MM.1S (cell line): ENCODE data around the gene SLC32A1.

ENCODE experiments used
- DNase-seq: peaks from one replicate; pipeline ENCODE4 v3.0.0-alpha.2; 2015
- H2AFZ ChIP-seq: fragments of 300-600 bp; sonication (generic); 2 replicates; pipeline ENCODE4 v1.6.0; 2016; ENCODE audit warnings: antibody characterized with exemption, low read length
- H3F3A ChIP-seq: fragments of 300-600 bp; sonication (generic); 2 replicates; pipeline ENCODE4 v1.6.1; 2016; ENCODE audit warnings: mild to moderate bottlenecking, antibody characterized with exemption, low read length, moderate library complexity, mixed read lengths; ENCODE audit not compliant: insufficient read depth
- H3K27ac ChIP-seq: fragments of 300-600 bp; sonication (generic); 2 replicates; pipeline ENCODE4 v1.5.1; 2016; ENCODE audit warnings: mild to moderate bottlenecking, low read length
- H3K27me3 ChIP-seq: fragments of 300-600 bp; sonication (generic); replicated peaks from 2 replicates; pipeline ENCODE4 v1.6.0; 2016; ENCODE audit warnings: low read length; ENCODE audit not compliant: insufficient read depth
- H3K36me3 ChIP-seq: fragments of 300-600 bp; sonication (generic); replicated peaks from 2 replicates; pipeline ENCODE4 v1.6.1; 2016; ENCODE audit warnings: mild to moderate bottlenecking, low read length, mixed read lengths; ENCODE audit not compliant: insufficient read depth
- H3K4me1 ChIP-seq: fragments of 300-600 bp; sonication (generic); 2 replicates; pipeline ENCODE4 v1.6.1; 2016; ENCODE audit warnings: low read length, mixed read lengths
- H3K4me2 ChIP-seq: fragments of 300-600 bp; sonication (generic); 2 replicates; pipeline ENCODE4 v1.6.0; 2016; ENCODE audit warnings: low read depth, low read length
- H3K4me3 ChIP-seq: fragments of 300-600 bp; sonication (generic); 2 replicates; pipeline ENCODE4 v1.5.1; 2016; ENCODE audit warnings: low read length, mixed read lengths
- H3K79me2 ChIP-seq: fragments of 300-600 bp; sonication (generic); 2 replicates; pipeline ENCODE4 v1.6.1; 2016; ENCODE audit warnings: mixed run types, low read length, mixed read lengths
- H3K9ac ChIP-seq: fragments of 300-600 bp; sonication (generic); 2 replicates; pipeline ENCODE4 v1.6.1; 2016; ENCODE audit warnings: low read length, mixed read lengths
- H3K9me2 ChIP-seq: fragments of 300-600 bp; sonication (generic); replicated peaks from 2 replicates; pipeline ENCODE4 v1.6.1; 2016; ENCODE audit warnings: mild to moderate bottlenecking, low read length, mixed read lengths; ENCODE audit not compliant: insufficient read depth
- H3K9me3 ChIP-seq: fragments of 300-600 bp; sonication (generic); replicated peaks from 2 replicates; pipeline ENCODE4 v1.6.1; 2016; ENCODE audit warnings: mild to moderate bottlenecking, low read length, mixed read lengths; ENCODE audit not compliant: insufficient read depth
- H4K20me1 ChIP-seq: fragments of 300-600 bp; sonication (generic); 2 replicates; pipeline ENCODE4 v1.6.1; 2016; ENCODE audit warnings: mild to moderate bottlenecking, low read length, moderate library complexity, mixed read lengths; ENCODE audit not compliant: insufficient read depth
- CTCF ChIP-seq: fragments of 300-600 bp; sonication (generic); IDR thresholded peaks from 2 replicates; pipeline ENCODE4 v1.5.1; 2016; ENCODE audit warnings: antibody characterized with exemption, low read length, mixed read lengths
- EZH2 ChIP-seq: fragments of 300-600 bp; sonication (generic); optimal IDR thresholded peaks from 2 replicates; pipeline ENCODE3; 2017; ENCODE audit warnings: low read depth, mild to moderate bottlenecking, antibody characterized with exemption, low read length, mixed read lengths
- EZH2phosphoT487 ChIP-seq: fragments of 300-600 bp; sonication (generic); IDR thresholded peaks from 2 replicates; pipeline ENCODE4 v1.6.1; 2018; ENCODE audit warnings: antibody characterized with exemption, low read length

The SLC32A1 gene

GRCh38 chr20:38764567-38765318 is 40.5 kb downstream of the SLC32A1 start:
- Histone ChIP-seq H3K9ac (no peak overlapping the region), H3K4me3 (no peak overlapping the region), H3K4me2 (no peak overlapping the region), H4K20me1 (no peaks in the 10 kb centered on the region), H3K79me2 (no peaks in the 10 kb centered on the region), H3F3A (no peaks in the 10 kb centered on the region), H3K27ac (no peak overlapping the region), H3K36me3 (no peaks in the 10 kb centered on the region), H3K9me3 (no peaks in the 10 kb centered on the region), H3K9me2 (no peaks in the 10 kb centered on the region), H3K4me1 (no peaks in the 10 kb centered on the region), H3K27me3 (no peaks in the 10 kb centered on the region), H2AFZ (no peak overlapping the region)
- TF ChIP-seq CTCF = no peak
- no peak for TF ChIP-seq EZH2phosphoT487
- TF ChIP-seq EZH2 = no peak
- DNase-seq = no peak

GRCh38 chr20:38766071-38766470 is 41.8 kb downstream of the SLC32A1 start:
- Histone ChIP-seq H3F3A (no peaks in the 10 kb centered on the region), H3K27me3 (no peaks in the 10 kb centered on the region), H4K20me1 (no peaks in the 10 kb centered on the region), H2AFZ (no peak overlapping the region), H3K27ac (no peak overlapping the region), H3K4me3 (no peak overlapping the region), H3K9me3 (no peaks in the 10 kb centered on the region), H3K36me3 (no peaks in the 10 kb centered on the region), H3K9ac (no peak overlapping the region), H3K4me1 (no peaks in the 10 kb centered on the region), H3K4me2 (no peak overlapping the region), H3K9me2 (no peaks in the 10 kb centered on the region), H3K79me2 (no peaks in the 10 kb centered on the region)
- DNase-seq = no peak
- no peak for TF ChIP-seq EZH2phosphoT487
- TF ChIP-seq EZH2 = no peak
- no peak for TF ChIP-seq CTCF

GRCh38 chr20:38769376-38770295 is 45.4 kb downstream of the SLC32A1 start:
- Histone ChIP-seq H3K79me2 (no peaks in the 10 kb centered on the region), H3F3A (no peaks in the 10 kb centered on the region), H3K27ac (no peak overlapping the region), H3K9me3 (no peaks in the 10 kb centered on the region), H3K4me1 (no peaks in the 10 kb centered on the region), H3K4me3 (no peak overlapping the region), H3K4me2 (no peak overlapping the region), H3K9ac (no peak overlapping the region), H3K36me3 (peaks cover 5% of the 10 kb centered on the region; the same call in 1 of the 2 replicates), H4K20me1 (no peaks in the 10 kb centered on the region), H3K9me2 (no peaks in the 10 kb centered on the region), H2AFZ (no peak overlapping the region), H3K27me3 (no peaks in the 10 kb centered on the region)
- no peak for DNase-seq
- no peak for TF ChIP-seq CTCF
- no peak for TF ChIP-seq EZH2
- TF ChIP-seq EZH2phosphoT487 = no peak
